GM12801 (cell line): ENCODE data around the gene HMGXB4.

Experiments
- TF ChIP-seq, protein P1 (sequence below): IDR thresholded peaks from one replicate; pipeline ENCODE4 v1.5.1; 2011; ENCODE audit warnings: control low read depth; ENCODE audit not compliant: insufficient read length; ENCODE audit errors: extremely low read depth

Gene HMGXB4

DNA sequence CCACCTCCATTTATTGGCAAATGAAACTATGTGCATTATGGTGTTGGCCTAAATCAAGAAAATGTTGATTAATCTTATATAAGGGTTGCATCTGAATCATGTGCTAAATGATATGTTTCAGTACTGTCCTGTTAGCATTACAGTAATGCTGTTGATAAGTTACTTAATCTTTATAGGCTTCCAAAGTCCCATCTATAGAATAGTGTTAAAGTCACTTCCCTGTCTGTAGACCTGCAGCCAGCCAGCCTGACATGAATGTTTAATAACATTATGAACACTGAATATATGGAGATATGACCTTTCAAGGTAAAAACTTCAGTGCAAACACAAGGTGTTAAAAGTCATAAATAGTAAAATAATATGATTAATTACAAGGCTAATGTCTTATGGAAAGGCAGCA lies 38.8 kb downstream of the HMGXB4 start:
- TF ChIP-seq, protein P1, sequence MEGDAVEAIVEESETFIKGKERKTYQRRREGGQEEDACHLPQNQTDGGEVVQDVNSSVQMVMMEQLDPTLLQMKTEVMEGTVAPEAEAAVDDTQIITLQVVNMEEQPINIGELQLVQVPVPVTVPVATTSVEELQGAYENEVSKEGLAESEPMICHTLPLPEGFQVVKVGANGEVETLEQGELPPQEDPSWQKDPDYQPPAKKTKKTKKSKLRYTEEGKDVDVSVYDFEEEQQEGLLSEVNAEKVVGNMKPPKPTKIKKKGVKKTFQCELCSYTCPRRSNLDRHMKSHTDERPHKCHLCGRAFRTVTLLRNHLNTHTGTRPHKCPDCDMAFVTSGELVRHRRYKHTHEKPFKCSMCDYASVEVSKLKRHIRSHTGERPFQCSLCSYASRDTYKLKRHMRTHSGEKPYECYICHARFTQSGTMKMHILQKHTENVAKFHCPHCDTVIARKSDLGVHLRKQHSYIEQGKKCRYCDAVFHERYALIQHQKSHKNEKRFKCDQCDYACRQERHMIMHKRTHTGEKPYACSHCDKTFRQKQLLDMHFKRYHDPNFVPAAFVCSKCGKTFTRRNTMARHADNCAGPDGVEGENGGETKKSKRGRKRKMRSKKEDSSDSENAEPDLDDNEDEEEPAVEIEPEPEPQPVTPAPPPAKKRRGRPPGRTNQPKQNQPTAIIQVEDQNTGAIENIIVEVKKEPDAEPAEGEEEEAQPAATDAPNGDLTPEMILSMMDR: no peak

DNA sequence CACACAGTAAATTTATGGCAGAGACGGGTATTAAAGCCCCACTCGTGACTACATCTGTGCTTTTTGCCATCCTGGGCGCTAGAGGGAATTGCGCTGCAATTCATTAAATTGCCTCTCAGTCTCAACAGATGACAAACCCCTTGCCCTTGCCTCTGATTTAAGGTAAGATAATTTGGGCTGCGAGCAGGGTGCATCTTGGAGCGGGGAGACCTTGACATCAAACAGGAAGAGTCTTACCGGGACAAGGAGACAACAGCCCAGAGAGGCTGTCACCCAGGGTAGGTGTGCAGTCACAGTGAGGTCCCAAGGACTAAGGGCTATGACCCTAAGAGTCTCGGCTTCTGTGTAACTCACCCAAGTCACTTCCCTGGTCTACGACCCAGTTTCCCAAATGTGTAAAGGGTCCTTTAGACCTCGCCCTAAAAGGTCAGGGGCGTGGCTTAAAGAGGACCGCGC lies 42.0 kb downstream of the HMGXB4 start:
- TF ChIP-seq, protein P1: no peak

DNA sequence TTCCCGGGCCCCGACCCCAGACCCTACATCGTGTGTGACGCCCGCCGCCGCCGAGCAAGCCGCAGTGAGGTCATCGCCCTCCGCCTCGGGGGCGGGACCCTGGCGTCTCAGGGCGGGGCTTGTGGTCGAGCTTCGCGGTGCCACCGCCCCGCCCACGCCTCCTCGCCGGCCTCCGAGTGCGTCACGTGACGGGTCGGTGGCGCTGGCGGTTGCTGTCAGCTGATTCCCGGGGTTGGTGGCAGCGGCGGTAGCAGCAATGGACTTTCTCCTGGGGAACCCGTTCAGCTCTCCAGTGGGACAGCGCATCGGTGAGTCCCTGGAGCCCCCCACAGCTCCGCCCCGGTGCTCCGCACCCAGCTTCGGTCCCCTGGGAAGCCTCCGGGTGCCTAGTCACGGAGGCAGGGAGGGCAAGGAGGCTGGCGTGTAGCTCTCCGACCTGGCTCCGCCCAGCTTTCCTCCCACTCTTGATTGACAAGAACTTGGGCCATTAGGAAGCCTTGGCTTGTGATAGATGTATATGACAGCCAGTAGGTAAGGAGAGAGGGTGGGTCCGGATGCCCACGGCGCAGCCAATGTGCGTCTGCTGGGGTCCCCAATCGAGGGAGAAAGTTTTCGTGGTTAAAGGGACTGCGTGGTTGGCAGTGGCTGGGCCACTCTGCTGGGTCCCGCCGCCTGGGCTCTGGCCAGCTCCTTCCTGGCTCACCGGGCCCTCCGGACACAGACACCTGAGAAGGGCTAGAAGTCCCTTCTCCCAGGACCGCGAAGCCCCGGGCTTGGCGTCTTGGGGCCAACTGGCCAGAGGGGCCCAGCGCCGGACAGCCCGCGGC lies 42.6 kb downstream of the HMGXB4 start, which contains the start of gene TOM1:
Gene TOM1, plus strand, starts transcription at position 222 of the 827 bp plus-strand sequence. Its CDS starts 35 bp downstream, at position 257.
- TF ChIP-seq, protein P1: no peak

DNA sequence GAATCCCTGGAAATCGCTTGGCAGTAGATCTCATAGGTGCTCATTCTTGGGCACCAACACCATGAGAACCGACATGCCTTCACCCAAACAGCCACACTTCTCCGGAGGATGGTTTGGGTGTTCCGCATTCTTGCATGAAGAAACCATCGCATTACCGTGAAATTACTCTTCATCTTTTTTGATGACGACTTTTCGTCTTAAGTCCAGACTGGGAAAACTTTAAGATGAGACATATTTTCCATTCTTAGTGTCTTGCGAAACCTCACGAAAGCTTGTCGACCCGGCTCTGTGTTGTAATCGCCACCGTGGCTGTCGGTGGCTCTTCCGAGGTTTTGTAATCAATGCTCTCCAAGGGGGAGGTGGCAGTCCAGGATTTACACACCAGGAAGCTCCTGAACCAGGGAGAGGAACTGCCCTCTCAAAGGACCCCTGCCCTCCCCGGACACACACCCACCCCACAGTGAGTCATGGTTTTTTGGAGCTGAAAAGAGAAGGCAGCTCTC lies 44.1 kb downstream of the HMGXB4 start:
- TF ChIP-seq, protein P1: no peak

DNA sequence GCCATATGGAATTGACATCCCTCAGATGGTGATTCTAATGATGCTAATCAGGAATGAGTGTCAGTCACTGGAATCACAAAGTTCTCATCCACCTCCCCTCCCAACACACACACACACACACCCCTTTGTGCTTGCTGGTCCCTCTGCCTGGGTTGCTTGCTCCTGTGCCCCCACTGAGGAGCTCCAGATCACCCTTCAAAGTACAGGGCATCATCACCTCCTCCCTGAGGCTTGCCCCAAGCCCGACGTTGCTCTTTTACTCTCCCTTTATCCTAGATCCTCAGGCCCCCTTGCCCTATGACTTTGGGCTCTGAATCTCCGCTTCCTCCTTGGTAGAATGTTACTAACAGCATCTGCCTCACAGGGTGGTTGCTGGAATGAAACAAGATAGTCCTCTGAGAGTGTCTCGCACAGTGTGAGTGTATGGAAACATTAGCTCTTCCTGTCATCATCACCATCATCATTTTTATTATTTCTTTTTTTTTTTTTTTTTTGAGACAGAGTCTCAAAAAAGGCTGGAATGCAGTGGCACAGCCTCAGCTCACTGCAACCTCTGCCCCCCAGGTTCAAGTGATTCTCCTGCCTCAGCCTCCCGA lies 45.8 kb downstream of the HMGXB4 start:
- TF ChIP-seq, protein P1: no peak

DNA sequence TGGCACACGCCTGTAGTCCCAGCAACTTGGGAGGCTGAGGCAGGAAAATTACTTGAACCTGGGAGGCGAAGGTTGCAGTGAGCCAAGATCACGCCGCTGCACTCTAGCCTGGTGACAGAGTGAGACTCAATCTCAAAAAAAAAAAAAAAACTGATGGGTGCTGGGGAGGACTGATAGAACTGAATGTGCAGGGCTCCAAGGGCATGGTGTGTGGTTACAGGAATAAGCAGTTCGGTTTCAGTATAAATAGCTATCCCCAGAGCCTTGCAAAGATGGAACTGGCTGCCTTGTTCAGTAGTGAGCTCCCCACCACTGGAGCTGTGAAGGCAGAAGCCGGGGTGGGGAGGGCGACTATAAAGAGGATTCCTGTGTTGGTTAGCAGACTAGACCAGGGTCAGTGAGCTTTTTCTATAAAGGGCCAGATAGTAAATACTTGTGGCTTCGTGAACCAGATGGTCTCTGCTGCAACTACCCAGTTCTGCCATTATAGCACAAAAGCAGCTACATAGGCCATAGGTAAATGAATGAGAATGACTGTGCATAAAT lies 48.3 kb downstream of the HMGXB4 start:
- TF ChIP-seq, protein P1: no peak

DNA sequence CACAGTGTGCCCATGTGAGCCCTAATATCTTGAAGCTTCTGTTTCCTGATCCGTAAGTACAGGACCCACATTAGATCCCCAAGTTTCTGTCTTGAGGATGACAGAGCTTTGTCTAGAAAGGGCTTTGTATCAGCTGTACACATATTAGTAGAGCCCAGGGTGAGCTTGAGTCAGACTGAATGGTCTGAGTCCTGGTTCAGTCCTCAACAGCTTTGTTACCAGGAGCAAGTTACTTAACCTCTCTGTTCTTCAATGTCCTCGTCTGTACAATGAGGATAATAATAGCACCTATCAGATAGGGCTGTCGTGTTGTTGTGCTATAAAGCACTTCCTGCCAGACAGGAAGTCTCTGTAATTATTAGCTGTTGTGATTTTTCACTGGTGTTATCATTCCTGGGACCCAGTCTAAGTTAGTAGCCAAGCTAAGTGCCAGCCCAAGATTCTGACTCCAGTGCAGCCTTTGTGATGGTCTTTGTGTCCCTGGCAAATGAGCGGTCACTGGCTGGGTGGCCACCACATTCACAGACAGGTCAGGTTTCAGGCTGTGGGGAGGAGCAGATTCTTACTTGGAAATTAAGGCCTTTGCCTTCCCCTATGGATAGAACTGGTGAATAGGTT lies 49.2 kb downstream of the HMGXB4 start:
- TF ChIP-seq, protein P1: no peak
